ENCODE results near the gene DNAJB9.

DNA sequence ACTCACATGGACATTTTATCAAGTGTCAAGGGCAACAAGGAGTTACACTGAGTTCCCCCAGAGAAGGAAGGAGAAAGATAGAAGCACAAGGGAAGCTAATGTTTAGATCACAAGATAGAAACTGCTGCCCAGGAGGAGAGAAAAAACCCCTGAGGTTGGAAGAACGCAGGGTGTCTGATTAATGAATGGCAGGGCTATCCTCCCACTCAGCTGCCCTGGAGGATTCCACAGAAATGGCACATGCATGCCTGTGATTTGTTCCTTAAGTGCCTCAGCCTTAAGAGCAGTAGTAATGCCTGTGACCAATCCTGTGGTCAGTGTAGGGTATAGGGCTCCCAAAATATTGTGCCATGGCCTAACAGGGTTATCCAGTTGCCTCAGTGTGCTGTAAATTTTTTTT, 20.2 kb downstream of the DNAJB9 start:
- TF ChIP-seq, protein P1, sequence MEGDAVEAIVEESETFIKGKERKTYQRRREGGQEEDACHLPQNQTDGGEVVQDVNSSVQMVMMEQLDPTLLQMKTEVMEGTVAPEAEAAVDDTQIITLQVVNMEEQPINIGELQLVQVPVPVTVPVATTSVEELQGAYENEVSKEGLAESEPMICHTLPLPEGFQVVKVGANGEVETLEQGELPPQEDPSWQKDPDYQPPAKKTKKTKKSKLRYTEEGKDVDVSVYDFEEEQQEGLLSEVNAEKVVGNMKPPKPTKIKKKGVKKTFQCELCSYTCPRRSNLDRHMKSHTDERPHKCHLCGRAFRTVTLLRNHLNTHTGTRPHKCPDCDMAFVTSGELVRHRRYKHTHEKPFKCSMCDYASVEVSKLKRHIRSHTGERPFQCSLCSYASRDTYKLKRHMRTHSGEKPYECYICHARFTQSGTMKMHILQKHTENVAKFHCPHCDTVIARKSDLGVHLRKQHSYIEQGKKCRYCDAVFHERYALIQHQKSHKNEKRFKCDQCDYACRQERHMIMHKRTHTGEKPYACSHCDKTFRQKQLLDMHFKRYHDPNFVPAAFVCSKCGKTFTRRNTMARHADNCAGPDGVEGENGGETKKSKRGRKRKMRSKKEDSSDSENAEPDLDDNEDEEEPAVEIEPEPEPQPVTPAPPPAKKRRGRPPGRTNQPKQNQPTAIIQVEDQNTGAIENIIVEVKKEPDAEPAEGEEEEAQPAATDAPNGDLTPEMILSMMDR (conservative IDR thresholded peaks at IDR 0.05; ENCODE audit: low read depth in 2 of 2) = no peak
- no peak for TF ChIP-seq EZH2 (IDR thresholded peaks at IDR 0.05; ENCODE audit: low read depth, unreplicated experiment)
- TF ChIP-seq JUNB (IDR thresholded peaks at IDR 0.05; ENCODE audit: unreplicated experiment) = no peak
- no peak for TF ChIP-seq REST (IDR thresholded peaks at IDR 0.05; ENCODE audit: unreplicated experiment)
- no peak for TF ChIP-seq ZNF462 (CRISPR knock-in tag; IDR thresholded peaks at IDR 0.05)
